IPS-20b (cell line): Measurements from ENCODE around the gene HS3ST3A1.

ENCODE experiments used
- H3K27ac ChIP-seq: one replicate; pipeline ENCODE4 v1.5.1; 2013; ENCODE audit warnings: low read length
- H3K27me3 ChIP-seq: 2 replicates; pipeline ENCODE4 v1.6.1; 2013; ENCODE audit warnings: mild to moderate bottlenecking, low read length, inconsistent platforms; ENCODE audit not compliant: insufficient read depth
- H3K36me3 ChIP-seq: 2 replicates; pipeline ENCODE4 v1.6.1; 2013; ENCODE audit warnings: low read depth, mild to moderate bottlenecking, inconsistent platforms, low read length, moderate library complexity; ENCODE audit not compliant: insufficient read depth
- H3K4me1 ChIP-seq: 2 replicates; pipeline ENCODE4 v1.6.1; 2013; ENCODE audit warnings: mild to moderate bottlenecking, control low read depth, inconsistent platforms, low read length, moderate library complexity; ENCODE audit not compliant: insufficient read depth
- H3K4me3 ChIP-seq: 2 replicates; pipeline ENCODE4 v1.5.1; 2013; ENCODE audit warnings: mild to moderate bottlenecking, low read length, inconsistent platforms
- H3K9ac ChIP-seq: 2 replicates; pipeline ENCODE4 v1.6.1; 2013; ENCODE audit warnings: low read depth, mild to moderate bottlenecking, inconsistent platforms, low read length, moderate library complexity
- H3K9me3 ChIP-seq: 2 replicates; pipeline ENCODE4 v1.6.1; 2013; ENCODE audit warnings: mild to moderate bottlenecking, low read depth, low read length, inconsistent platforms; ENCODE audit not compliant: insufficient read depth

The HS3ST3A1 gene

GRCh38 chr17:13478326-13478830, 123.4 kb downstream of the HS3ST3A1 start:
- Histone ChIP-seq H3K9ac (no peak overlapping the region), H3K27me3 (no peaks in the 10 kb centered on the region), H3K36me3 (no peaks in the 10 kb centered on the region), H3K4me1 (no peaks in the 10 kb centered on the region), H3K27ac (no peak overlapping the region), H3K4me3 (no peak overlapping the region), H3K9me3 (peaks cover 21% of the 10 kb centered on the region)

DNA sequence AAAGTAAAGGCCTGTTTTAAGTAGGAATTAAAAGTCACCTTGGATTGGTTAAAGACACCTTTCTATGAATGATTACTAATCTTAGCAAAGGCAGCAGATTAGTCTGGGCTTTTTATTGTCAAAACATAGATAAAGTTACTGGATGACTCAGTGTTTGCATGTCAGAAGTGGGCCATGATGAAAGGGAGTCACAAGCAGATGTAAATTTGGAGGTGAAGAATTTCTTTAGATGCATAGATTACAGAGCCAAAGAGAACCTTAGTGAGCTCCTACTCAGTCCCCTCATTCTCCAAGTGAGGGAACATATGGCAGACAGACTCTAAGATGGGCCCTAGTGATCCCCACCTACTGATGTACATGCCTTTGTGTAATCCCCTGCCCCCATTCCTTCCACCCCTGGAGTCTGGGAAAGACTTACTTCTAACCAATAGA, 124.5 kb downstream of the HS3ST3A1 start:
- H3K9ac ChIP-seq: no peak overlapping the region
- no peaks in the 10 kb centered on the region for H3K36me3 ChIP-seq
- H3K9me3 ChIP-seq: peaks cover 21% of the 10 kb centered on the region
- no peaks in the 10 kb centered on the region for H3K27me3 ChIP-seq
- H3K27ac ChIP-seq: no peak overlapping the region
- H3K4me1 ChIP-seq: no peaks in the 10 kb centered on the region
- H3K4me3 ChIP-seq: no peak overlapping the region

DNA sequence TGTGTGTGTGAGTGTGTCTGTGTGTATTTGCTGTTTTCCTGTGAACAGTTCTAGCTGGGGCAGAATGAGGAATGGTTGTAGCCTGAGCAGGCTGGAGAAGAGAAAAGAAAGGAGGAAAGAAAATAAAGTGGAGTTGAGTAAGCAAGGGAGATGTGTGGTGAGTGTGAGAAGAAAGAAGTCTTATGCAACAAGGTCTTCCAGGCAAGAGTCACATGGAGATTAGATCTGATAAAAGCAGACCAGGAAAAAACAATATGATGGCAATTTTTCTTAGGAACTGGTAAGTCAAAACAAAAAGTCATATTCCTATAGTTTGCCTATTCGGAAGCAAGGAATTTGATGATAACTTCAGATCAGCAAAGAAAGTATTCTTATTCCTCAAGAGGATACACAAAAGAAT, 125.0 kb downstream of the HS3ST3A1 start:
- H3K9ac ChIP-seq: no peak overlapping the region
- H3K4me3 ChIP-seq: no peak overlapping the region
- H3K9me3 ChIP-seq: peaks cover 19% of the 10 kb centered on the region
- H3K36me3 ChIP-seq: no peaks in the 10 kb centered on the region
- no peak overlapping the region for H3K27ac ChIP-seq
- H3K27me3 ChIP-seq: no peaks in the 10 kb centered on the region
- H3K4me1 ChIP-seq: no peaks in the 10 kb centered on the region

- Histone ChIP-seq H3K4me1 (no peaks in the 10 kb centered on the region), H3K9ac (no peak overlapping the region), H3K27me3 (no peaks in the 10 kb centered on the region), H3K36me3 (no peaks in the 10 kb centered on the region), H3K4me3 (no peak overlapping the region), H3K27ac (no peak overlapping the region), H3K9me3 (peaks cover 9% of the 10 kb centered on the region)
Observed at GRCh38 chr17:13475574-13476223, 126.0 kb downstream of the HS3ST3A1 start.

GRCh38 chr17:13474073-13474800, 127.5 kb downstream of the HS3ST3A1 start:
- no peaks in the 10 kb centered on the region for H3K27me3 ChIP-seq
- H3K4me1 ChIP-seq: no peaks in the 10 kb centered on the region
- H3K9ac ChIP-seq: no peak overlapping the region
- H3K9me3 ChIP-seq: no peaks in the 10 kb centered on the region; the same call in 1 of the 2 replicates
- H3K36me3 ChIP-seq: no peaks in the 10 kb centered on the region
- no peak overlapping the region for H3K4me3 ChIP-seq
- H3K27ac ChIP-seq: no peak overlapping the region

GRCh38 chr17:13465678-13466077, 136.1 kb downstream of the HS3ST3A1 start:
- H3K9ac ChIP-seq: no peak overlapping the region
- H3K4me3 ChIP-seq: no peak overlapping the region
- no peaks in the 10 kb centered on the region for H3K36me3 ChIP-seq
- no peaks in the 10 kb centered on the region for H3K4me1 ChIP-seq
- no peak overlapping the region for H3K27ac ChIP-seq
- H3K27me3 ChIP-seq: no peaks in the 10 kb centered on the region
- no peaks in the 10 kb centered on the region for H3K9me3 ChIP-seq

- no peaks in the 10 kb centered on the region for H3K9me3 ChIP-seq
- H3K4me3 ChIP-seq: no peak overlapping the region
- no peak overlapping the region for H3K9ac ChIP-seq
- no peaks in the 10 kb centered on the region for H3K27me3 ChIP-seq
- H3K36me3 ChIP-seq: no peaks in the 10 kb centered on the region
- no peak overlapping the region for H3K27ac ChIP-seq
- H3K4me1 ChIP-seq: no peaks in the 10 kb centered on the region
Observed at GRCh38 chr17:13462673-13463124, 139.0 kb downstream of the HS3ST3A1 start.

GRCh38 chr17:13462146-13462545, 139.6 kb downstream of the HS3ST3A1 start:
- H3K27ac ChIP-seq: no peak overlapping the region
- H3K27me3 ChIP-seq: no peaks in the 10 kb centered on the region
- no peaks in the 10 kb centered on the region for H3K4me1 ChIP-seq
- no peaks in the 10 kb centered on the region for H3K9me3 ChIP-seq
- H3K36me3 ChIP-seq: no peaks in the 10 kb centered on the region
- H3K9ac ChIP-seq: no peak overlapping the region
- no peak overlapping the region for H3K4me3 ChIP-seq

DNA sequence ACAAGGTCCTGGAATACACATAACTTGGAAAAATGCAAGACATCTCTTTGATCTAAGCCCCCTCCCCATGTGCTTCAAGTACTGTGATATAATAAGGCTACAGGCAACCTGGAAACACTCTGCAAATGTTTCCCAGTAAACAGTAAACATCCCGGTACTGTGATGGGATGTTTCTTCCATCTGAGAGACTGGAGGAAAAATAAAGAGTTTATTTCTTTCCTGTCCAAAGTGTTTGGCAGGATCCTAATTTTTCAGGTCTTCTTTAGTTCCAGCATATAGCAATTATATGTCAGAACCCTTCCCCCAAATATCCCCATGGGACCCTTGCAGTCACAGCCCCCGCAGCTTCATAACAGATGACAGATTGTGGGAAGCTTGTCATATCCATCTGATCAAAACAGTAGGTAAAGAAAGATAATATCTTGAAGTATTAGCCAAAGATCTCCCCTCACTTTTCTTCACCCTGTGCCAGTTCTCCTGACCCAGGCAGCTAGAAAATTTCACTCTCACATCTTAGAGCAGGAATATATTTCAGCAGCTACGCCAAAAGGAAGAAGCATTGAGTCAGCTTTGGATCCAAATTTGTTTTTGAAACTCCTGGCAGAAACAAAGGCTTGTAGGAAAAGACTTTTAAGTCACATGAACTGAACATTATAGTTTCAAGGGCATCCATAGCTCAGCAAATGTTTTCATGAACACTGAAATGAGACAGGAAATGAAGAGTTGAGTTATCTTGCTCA, 141.3 kb downstream of the HS3ST3A1 start:
- H3K27me3 ChIP-seq: no peaks in the 10 kb centered on the region
- no peak overlapping the region for H3K9ac ChIP-seq
- no peak overlapping the region for H3K27ac ChIP-seq
- no peaks in the 10 kb centered on the region for H3K9me3 ChIP-seq
- H3K4me3 ChIP-seq: no peak overlapping the region
- no peaks in the 10 kb centered on the region for H3K4me1 ChIP-seq
- H3K36me3 ChIP-seq: no peaks in the 10 kb centered on the region

GRCh38 chr17:13457783-13458182, 143.9 kb downstream of the HS3ST3A1 start:
- no peaks in the 10 kb centered on the region; the same call in 1 of the 2 replicates for H3K9me3 ChIP-seq
- H3K4me1 ChIP-seq: no peaks in the 10 kb centered on the region
- H3K36me3 ChIP-seq: no peaks in the 10 kb centered on the region
- no peak overlapping the region for H3K4me3 ChIP-seq
- no peak overlapping the region for H3K27ac ChIP-seq
- H3K27me3 ChIP-seq: no peaks in the 10 kb centered on the region
- no peak overlapping the region for H3K9ac ChIP-seq
